ENCODE data around the gene HOXA9.

- TF ChIP-seq, protein P1, sequence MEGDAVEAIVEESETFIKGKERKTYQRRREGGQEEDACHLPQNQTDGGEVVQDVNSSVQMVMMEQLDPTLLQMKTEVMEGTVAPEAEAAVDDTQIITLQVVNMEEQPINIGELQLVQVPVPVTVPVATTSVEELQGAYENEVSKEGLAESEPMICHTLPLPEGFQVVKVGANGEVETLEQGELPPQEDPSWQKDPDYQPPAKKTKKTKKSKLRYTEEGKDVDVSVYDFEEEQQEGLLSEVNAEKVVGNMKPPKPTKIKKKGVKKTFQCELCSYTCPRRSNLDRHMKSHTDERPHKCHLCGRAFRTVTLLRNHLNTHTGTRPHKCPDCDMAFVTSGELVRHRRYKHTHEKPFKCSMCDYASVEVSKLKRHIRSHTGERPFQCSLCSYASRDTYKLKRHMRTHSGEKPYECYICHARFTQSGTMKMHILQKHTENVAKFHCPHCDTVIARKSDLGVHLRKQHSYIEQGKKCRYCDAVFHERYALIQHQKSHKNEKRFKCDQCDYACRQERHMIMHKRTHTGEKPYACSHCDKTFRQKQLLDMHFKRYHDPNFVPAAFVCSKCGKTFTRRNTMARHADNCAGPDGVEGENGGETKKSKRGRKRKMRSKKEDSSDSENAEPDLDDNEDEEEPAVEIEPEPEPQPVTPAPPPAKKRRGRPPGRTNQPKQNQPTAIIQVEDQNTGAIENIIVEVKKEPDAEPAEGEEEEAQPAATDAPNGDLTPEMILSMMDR (IDR thresholded peaks at IDR 0.05) = no peak
- TF ChIP-seq POLR2A (IDR thresholded peaks at IDR 0.05) = no peak
Observed at GRCh38 chr7:27121684-27122076, 43.7 kb downstream of the HOXA9 start.

Measured in Peyer's patch (tissue), 4 donors.